ENCODE results near the gene LIN28B. TPM values are rescaled to one million over a fixed set of nuclear protein-coding genes. Genes with fewer than 3 reads are reported as not detected.

LIN28B gene
- total RNA-seq, 1 donor from 2014 or later = not detected

- DNase-seq (ENCODE audit: missing footprints) (no peak), ATAC-seq (peak; percentile 31)
- intact Hi-C loops (cut with DNase I) = no loop called here
Measured at GRCh38 chr6:105091140-105091829, 134.4 kb downstream of the LIN28B start.

- intact Hi-C loops (cut with DNase I) = no loop called here
- DNase-seq (ENCODE audit: missing footprints) (no peak), ATAC-seq (no peak)
Measured at GRCh38 chr6:105094133-105094640, 137.3 kb downstream of the LIN28B start.

- DNase-seq (ENCODE audit: missing footprints) (no peak), ATAC-seq (no peak)
- intact Hi-C loops (cut with DNase I) = no loop called here
Measured at GRCh38 chr6:105095139-105095538, 138.2 kb downstream of the LIN28B start.

GRCh38 chr6:105097288-105097687 lies 140.4 kb downstream of the LIN28B start:
- ATAC-seq (no peak), DNase-seq (ENCODE audit: missing footprints) (no peak)
- intact Hi-C loops (cut with DNase I) = no loop called here

- DNase-seq (ENCODE audit: missing footprints) = no peak
- no peak for ATAC-seq
- intact Hi-C loops (cut with DNase I) = no loop called here
Measured at GRCh38 chr6:105099371-105099770, 142.5 kb downstream of the LIN28B start.

GRCh38 chr6:105102186-105102585 lies 145.3 kb downstream of the LIN28B start:
- DNase-seq (ENCODE audit: missing footprints) (no peak), ATAC-seq (no peak)
- intact Hi-C loops (cut with DNase I) = no loop called here

GRCh38 chr6:105105094-105105493 lies 148.2 kb downstream of the LIN28B start:
- intact Hi-C loops (cut with DNase I) = no loop called here
- no peak for DNase-seq (ENCODE audit: missing footprints)
- no peak for ATAC-seq

GRCh38 chr6:105106260-105106659 lies 149.4 kb downstream of the LIN28B start:
- intact Hi-C loops (cut with DNase I) = no loop called here
- ATAC-seq (no peak), DNase-seq (ENCODE audit: missing footprints) (no peak)

GRCh38 chr6:105107207-105107606 lies 150.3 kb downstream of the LIN28B start:
- no peak for DNase-seq (ENCODE audit: missing footprints)
- intact Hi-C loops (cut with DNase I) = no loop called here

GRCh38 chr6:105108631-105109262 lies 151.8 kb downstream of the LIN28B start:
- no peak for ATAC-seq
- intact Hi-C loops (cut with DNase I) = no loop called here
- DNase-seq (ENCODE audit: missing footprints) = no peak

More at GRCh38 chr6:105107207-105107606, 150.3 kb downstream of the LIN28B start:
- no peak for ATAC-seq

- intact Hi-C loops (cut with DNase I) = no loop called here
- DNase-seq (ENCODE audit: missing footprints) (no peak), ATAC-seq (no peak)
Measured at GRCh38 chr6:105109955-105110895, 153.3 kb downstream of the LIN28B start.

- intact Hi-C loops (cut with DNase I) = no loop called here
Measured at GRCh38 chr6:105111105-105111504, 154.2 kb downstream of the LIN28B start.

GRCh38 chr6:105111871-105112270 lies 155.0 kb downstream of the LIN28B start:
- no peak for DNase-seq (ENCODE audit: missing footprints)
- no peak for ATAC-seq
- intact Hi-C loops (cut with DNase I) = no loop called here

More at GRCh38 chr6:105111105-105111504, 154.2 kb downstream of the LIN28B start:
- DNase-seq (ENCODE audit: missing footprints) (no peak), ATAC-seq (no peak)

GRCh38 chr6:105112577-105112976 lies 155.7 kb downstream of the LIN28B start:
- intact Hi-C loops (cut with DNase I) = no loop called here
- ATAC-seq (no peak), DNase-seq (ENCODE audit: missing footprints) (no peak)

- peak; percentile 57 for ATAC-seq
- intact Hi-C loops (cut with DNase I) = no loop called here
- DNase-seq (ENCODE audit: missing footprints) = no peak
Measured at GRCh38 chr6:105113422-105113821, 156.5 kb downstream of the LIN28B start.

- DNase-seq (ENCODE audit: missing footprints) (no peak), ATAC-seq (no peak)
- intact Hi-C loops (cut with DNase I) = no loop called here
Measured at GRCh38 chr6:105116150-105116549, 159.2 kb downstream of the LIN28B start.

GRCh38 chr6:105120570-105120969 lies 163.7 kb downstream of the LIN28B start:
- no peak for ATAC-seq
- no peak for DNase-seq (ENCODE audit: missing footprints)
- intact Hi-C loops (cut with DNase I) = no loop called here

- intact Hi-C loops (cut with DNase I) = no loop called here
- ATAC-seq = no peak
Measured at GRCh38 chr6:105121981-105122380, 165.1 kb downstream of the LIN28B start.

GRCh38 chr6:105122717-105123116 lies 165.8 kb downstream of the LIN28B start:
- intact Hi-C loops (cut with DNase I) = no loop called here
- DNase-seq (ENCODE audit: missing footprints) = no peak
- no peak for ATAC-seq

More at GRCh38 chr6:105121981-105122380, 165.1 kb downstream of the LIN28B start:
- no peak for DNase-seq (ENCODE audit: missing footprints)

All from Right ventricle myocardium inferior (tissue), 1 donor.